Fibroblast of lung (primary cell): ENCODE results near the gene PPAT. TPM values are rescaled to one million over a fixed set of nuclear protein-coding genes. Genes with fewer than 3 reads are reported as not detected.

Experiments used
- DNase-seq, 2 donors: peaks; one replicate each; pipeline versions ENCODE4 v3.0.0 to v3.0.0-alpha.2; 2010; ENCODE audit warnings: low read depth in 2 of 2
- H2AFZ ChIP-seq: 2 replicates; pipeline ENCODE4 v1.5.1; 2012; ENCODE audit warnings: low read length, control low read depth, inconsistent platforms
- H3K27ac ChIP-seq: 2 replicates; pipeline ENCODE4 v1.5.1; 2011; ENCODE audit warnings: low read length, control low read depth; ENCODE audit not compliant: insufficient read depth
- H3K27me3 ChIP-seq: 2 replicates; pipeline ENCODE4 v1.5.1; 2011; ENCODE audit warnings: mild to moderate bottlenecking, low read length; ENCODE audit not compliant: control insufficient read depth, insufficient read depth
- H3K36me3 ChIP-seq: 2 replicates; pipeline ENCODE4 v1.5.1; 2011; ENCODE audit warnings: low read length; ENCODE audit not compliant: control insufficient read depth, insufficient read depth
- H3K4me1 ChIP-seq: 2 replicates; pipeline ENCODE4 v1.5.1; 2011; ENCODE audit warnings: low read length; ENCODE audit not compliant: control insufficient read depth, insufficient read depth; ENCODE audit errors: extremely low read depth
- H3K4me2 ChIP-seq: 2 replicates; pipeline ENCODE4 v1.5.1; 2011; ENCODE audit warnings: low read length, control low read depth; ENCODE audit not compliant: insufficient read depth; ENCODE audit errors: extremely low read depth
- H3K4me3 ChIP-seq, 4 experiments: fragments of 200-600 bp in 1 of 4; sonication (generic) in 1 of 4; replicated peaks in 1 of 4; 2 replicates each; pipeline ENCODE4 v1.5.1; 2011 to 2016; ENCODE audit warnings: low read length in 4 of 4, low read depth in 3 of 4, mild to moderate bottlenecking in 3 of 4, control low read depth in 2 of 4, inconsistent platforms in 1 of 4, mixed read lengths in 1 of 4; ENCODE audit not compliant: insufficient read depth in 1 of 4; ENCODE audit errors: control extremely low read depth in 1 of 4
- H3K79me2 ChIP-seq: 2 replicates; pipeline ENCODE4 v1.5.1; 2012; ENCODE audit warnings: mild to moderate bottlenecking, low read length, inconsistent platforms; ENCODE audit not compliant: control insufficient read depth, insufficient read depth
- H3K9ac ChIP-seq: 2 replicates; pipeline ENCODE4 v1.5.1; 2011; ENCODE audit warnings: mild to moderate bottlenecking, low read length, control low read depth; ENCODE audit not compliant: insufficient read depth
- H3K9me3 ChIP-seq: 2 replicates; pipeline ENCODE4 v1.5.1; 2012; ENCODE audit warnings: low read depth, low read length; ENCODE audit not compliant: control insufficient read depth, insufficient read depth
- H4K20me1 ChIP-seq: 2 replicates; pipeline ENCODE4 v1.5.1; 2011; ENCODE audit warnings: low read length; ENCODE audit not compliant: control insufficient read depth, insufficient read depth; ENCODE audit errors: extremely low read depth
- CTCF ChIP-seq, 2 donors: IDR thresholded peaks in 1 of 2; conservative IDR thresholded peaks in 1 of 2; 1 replicate in 1 of 2; 2 replicates in 1 of 2; pipeline ENCODE4 v1.5.1; 2011 to 2012; ENCODE audit warnings: low read length in 2 of 2, control low read depth in 1 of 2, inconsistent platforms in 1 of 2, low read depth in 1 of 2, mild to moderate bottlenecking in 1 of 2
- EZH2 ChIP-seq: IDR thresholded peaks from 2 replicates; pipeline ENCODE4 v1.5.1; 2012; ENCODE audit warnings: low read length, control low read depth, mild to moderate bottlenecking; ENCODE audit errors: missing control alignments
- polyA plus RNA-seq, 2 donors: library from polyadenylated mRNA; depleted of rRNA in 1 of 2; stranded (reverse) in 1 of 2; unstranded in 1 of 2; fragments of >200 nt; gene quantifications; 2 replicates each; pipeline ENCODE4 v1.2.1, GENCODE V29; 2011 to 2012; ENCODE audit warnings: missing spikeins in 1 of 2
- total RNA-seq: library from RNA; depleted of rRNA; stranded (reverse); fragments of >200 nt; gene quantifications from 2 replicates; pipeline ENCODE4 v1.2.1, GENCODE V29; 2014

The PPAT gene
- total and polyA plus RNA-seq, 2 donors (not counting 1 experiment from before 2014, with no cell fraction given): 8.6 to 14.9 TPM

- Histone ChIP-seq H3K4me2 (no peak overlapping the region), H3K27me3 (no peaks in the 10 kb centered on the region), H3K4me1 (no peaks in the 10 kb centered on the region), H3K4me3 (no peak overlapping the region), H3K9me3 (no peaks in the 10 kb centered on the region), H3K9ac (no peak overlapping the region), H2AFZ (no peak overlapping the region), H4K20me1 (no peaks in the 10 kb centered on the region), H3K79me2 (peaks cover 22% of the 10 kb centered on the region), H3K36me3 (no peaks in the 10 kb centered on the region), H3K27ac (no peak overlapping the region)
- no peak for DNase-seq
- TF ChIP-seq EZH2 (no peak), CTCF (conservative IDR thresholded peaks at IDR 0.05 in 1 of 2, IDR thresholded peaks at IDR 0.05 in 1 of 2; ENCODE audit: low read depth in 1 of 2, low read length in 2 of 2) (no peak)
Observed at GRCh38 chr4:56426273-56426672, 9.1 kb downstream of the PPAT start.

DNA sequence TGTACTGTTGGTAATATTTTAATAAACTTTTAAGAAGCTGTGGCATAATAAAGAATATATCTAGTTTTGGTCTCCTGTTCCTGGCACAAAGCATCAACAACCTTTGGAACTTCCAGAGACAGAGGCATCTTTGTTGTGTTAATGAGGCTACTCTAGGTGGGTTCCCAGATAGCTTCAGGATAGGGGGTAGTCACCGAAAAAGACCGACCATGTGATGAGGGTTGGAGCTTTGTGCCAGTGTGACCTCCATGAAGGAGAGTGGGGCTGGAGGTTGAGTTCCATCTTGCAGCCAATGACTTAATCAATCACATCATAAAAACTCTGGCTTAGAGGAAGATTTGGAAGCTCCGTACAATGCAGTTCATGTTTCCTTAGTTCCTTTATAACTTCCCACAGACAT is 9.9 kb downstream of the PPAT start:
- no peak overlapping the region for H3K27ac ChIP-seq
- H3K9ac ChIP-seq: no peak overlapping the region
- H3K4me2 ChIP-seq: no peak overlapping the region
- H3K79me2 ChIP-seq: peaks cover 19% of the 10 kb centered on the region
- no peaks in the 10 kb centered on the region for H3K36me3 ChIP-seq
- H3K9me3 ChIP-seq: no peaks in the 10 kb centered on the region
- TF ChIP-seq EZH2 (no peak), CTCF (conservative IDR thresholded peaks at IDR 0.05 in 1 of 2, IDR thresholded peaks at IDR 0.05 in 1 of 2; ENCODE audit: low read depth in 1 of 2, low read length in 2 of 2) (no peak)
- H3K27me3 ChIP-seq: no peaks in the 10 kb centered on the region
- H3K4me1 ChIP-seq: no peaks in the 10 kb centered on the region
- DNase-seq: no peak
- no peaks in the 10 kb centered on the region for H4K20me1 ChIP-seq
- no peak overlapping the region for H3K4me3 ChIP-seq
- H2AFZ ChIP-seq: no peak overlapping the region

DNA sequence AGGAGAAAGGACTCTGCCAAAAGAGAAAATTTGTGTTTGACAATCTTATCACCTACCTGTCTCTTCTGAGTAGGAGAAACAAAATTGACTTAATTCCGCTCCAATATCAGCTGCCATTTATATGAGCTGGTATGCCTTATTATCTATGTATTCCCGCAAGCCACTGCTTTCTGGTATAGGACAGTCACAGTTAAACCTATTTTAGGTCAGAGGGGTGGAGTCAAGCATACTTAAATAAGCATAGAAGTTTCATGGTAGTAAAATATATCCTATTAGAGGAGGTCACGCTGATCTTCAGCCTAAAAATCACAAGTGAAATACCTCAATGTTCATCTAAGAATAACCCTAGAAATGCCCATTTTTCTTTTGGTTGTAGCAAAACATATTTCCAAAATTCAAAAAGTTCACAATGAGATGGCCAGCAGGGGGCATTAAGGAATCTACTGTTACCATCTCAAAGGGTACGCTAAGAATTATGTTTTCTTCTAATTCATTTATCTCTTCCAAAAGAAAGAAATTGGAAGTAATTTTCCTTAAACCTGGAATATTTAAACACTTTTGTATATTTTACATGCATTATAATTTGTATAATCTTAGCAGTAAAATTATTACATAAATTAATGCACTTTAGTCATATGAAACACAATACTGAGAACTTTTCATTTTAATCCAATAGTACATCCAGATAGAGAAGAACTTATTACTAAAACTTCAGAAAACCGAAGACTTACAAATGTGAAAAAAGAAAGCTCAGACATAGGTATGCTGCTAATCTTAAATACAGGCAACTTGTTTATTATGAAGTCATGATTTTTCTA is 10.5 kb downstream of the PPAT start:
- no peaks in the 10 kb centered on the region for H3K4me1 ChIP-seq
- H3K36me3 ChIP-seq: no peaks in the 10 kb centered on the region
- no peak for TF ChIP-seq EZH2
- peak; percentile 58 to 71 for TF ChIP-seq CTCF (conservative IDR thresholded peaks at IDR 0.05 in 1 of 2, IDR thresholded peaks at IDR 0.05 in 1 of 2; ENCODE audit: low read depth in 1 of 2, low read length in 2 of 2)
- no peak overlapping the region for H3K27ac ChIP-seq
- no peak overlapping the region for H3K4me3 ChIP-seq
- DNase-seq: peak; percentile 15 to 64
- no peak overlapping the region for H3K9ac ChIP-seq
- H4K20me1 ChIP-seq: no peaks in the 10 kb centered on the region
- H3K79me2 ChIP-seq: peaks cover 15% of the 10 kb centered on the region
- peak overlapping the region; percentile 29 for H3K4me2 ChIP-seq
- no peak overlapping the region for H2AFZ ChIP-seq
- no peaks in the 10 kb centered on the region for H3K27me3 ChIP-seq
- no peaks in the 10 kb centered on the region for H3K9me3 ChIP-seq
